Measurements from ENCODE around the gene C4orf33.
"Not testable (repeated sequence)": the region's sequence is repeated elsewhere in the genome, so short reads cannot be mapped to it uniquely, and the experiment has no call there.

The C4orf33 gene

DNA sequence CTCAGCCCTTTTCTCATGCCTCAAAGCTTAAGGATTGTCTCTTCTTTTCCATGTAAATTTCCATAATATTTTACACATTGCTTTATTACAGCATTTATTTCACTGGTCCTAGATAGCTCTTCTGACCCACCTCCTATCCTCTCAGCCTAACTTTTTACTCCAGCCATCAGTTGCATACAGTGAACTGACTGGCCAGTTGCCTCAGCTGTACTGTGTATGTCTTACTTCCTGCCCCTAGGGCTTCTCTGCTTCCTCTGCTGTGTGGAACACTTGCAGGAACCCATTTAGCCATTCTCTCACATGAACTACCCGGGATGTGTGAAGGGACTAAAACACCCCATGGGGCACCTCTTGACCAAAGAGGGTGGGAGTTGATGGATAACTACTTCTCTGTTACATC lies 18.0 kb downstream of the C4orf33 start:
- H2AFZ ChIP-seq (ENCODE audit: low read depth, low read length, severe bottlenecking), result no peak overlapping the region
- H3F3A ChIP-seq (ENCODE audit: insufficient read depth), result no peaks in the 10 kb centered on the region
- H4K20me1 ChIP-seq (ENCODE audit: low read depth, low read length), result no peaks in the 10 kb centered on the region
- H3K36me3 ChIP-seq (ENCODE audit: low read length), result no peaks in the 10 kb centered on the region
- no peak overlapping the region for H3K27ac ChIP-seq (ENCODE audit: low read depth, low read length)
- no peak overlapping the region for H3K9ac ChIP-seq (ENCODE audit: low read length)
- H3K27me3 ChIP-seq (ENCODE audit: low read length), result no peaks in the 10 kb centered on the region
- H3K79me2 ChIP-seq (ENCODE audit: insufficient read depth, low read length), result no peaks in the 10 kb centered on the region
- TF ChIP-seq, protein P1, sequence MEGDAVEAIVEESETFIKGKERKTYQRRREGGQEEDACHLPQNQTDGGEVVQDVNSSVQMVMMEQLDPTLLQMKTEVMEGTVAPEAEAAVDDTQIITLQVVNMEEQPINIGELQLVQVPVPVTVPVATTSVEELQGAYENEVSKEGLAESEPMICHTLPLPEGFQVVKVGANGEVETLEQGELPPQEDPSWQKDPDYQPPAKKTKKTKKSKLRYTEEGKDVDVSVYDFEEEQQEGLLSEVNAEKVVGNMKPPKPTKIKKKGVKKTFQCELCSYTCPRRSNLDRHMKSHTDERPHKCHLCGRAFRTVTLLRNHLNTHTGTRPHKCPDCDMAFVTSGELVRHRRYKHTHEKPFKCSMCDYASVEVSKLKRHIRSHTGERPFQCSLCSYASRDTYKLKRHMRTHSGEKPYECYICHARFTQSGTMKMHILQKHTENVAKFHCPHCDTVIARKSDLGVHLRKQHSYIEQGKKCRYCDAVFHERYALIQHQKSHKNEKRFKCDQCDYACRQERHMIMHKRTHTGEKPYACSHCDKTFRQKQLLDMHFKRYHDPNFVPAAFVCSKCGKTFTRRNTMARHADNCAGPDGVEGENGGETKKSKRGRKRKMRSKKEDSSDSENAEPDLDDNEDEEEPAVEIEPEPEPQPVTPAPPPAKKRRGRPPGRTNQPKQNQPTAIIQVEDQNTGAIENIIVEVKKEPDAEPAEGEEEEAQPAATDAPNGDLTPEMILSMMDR (IDR thresholded peaks at IDR 0.05; ENCODE audit: insufficient read depth, low read length, poor library complexity, severe bottlenecking), result no peak
- no peak for TF ChIP-seq EZH2phosphoT487 (conservative IDR thresholded peaks at IDR 0.05; ENCODE audit: low read length)
- no peak overlapping the region for H3K4me2 ChIP-seq (ENCODE audit: low read depth, low read length, poor library complexity, severe bottlenecking)
- H3K9me3 ChIP-seq (ENCODE audit: insufficient read depth, low read length), result no peaks in the 10 kb centered on the region
- no peak overlapping the region for H3K4me3 ChIP-seq (ENCODE audit: insufficient read depth, low read length, poor library complexity, severe bottlenecking)
- H3K9me2 ChIP-seq (replicated peaks; ENCODE audit: insufficient read depth, low read length), result no peaks in the 10 kb centered on the region

DNA sequence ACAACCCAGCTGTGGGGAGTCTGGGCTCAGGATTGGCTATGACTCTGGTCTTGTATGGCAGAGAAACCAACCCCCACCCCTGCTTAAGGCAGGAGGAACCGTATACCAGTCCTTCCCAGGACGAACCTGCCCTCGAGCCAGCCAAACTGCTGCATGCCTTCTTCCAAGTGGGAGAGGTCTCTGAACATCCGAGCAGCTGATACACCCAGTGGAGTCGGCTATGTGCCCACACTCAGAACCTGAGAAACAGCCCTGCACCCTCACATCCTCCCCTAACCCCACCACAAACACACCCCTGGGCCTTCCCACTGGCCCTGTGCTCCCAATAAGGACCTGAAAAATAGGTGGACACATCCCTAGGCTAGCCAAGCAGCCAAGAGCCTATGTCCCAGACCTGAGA lies 21.8 kb downstream of the C4orf33 start:
- no peaks in the 10 kb centered on the region for H3K79me2 ChIP-seq (ENCODE audit: insufficient read depth, low read length)

DNA sequence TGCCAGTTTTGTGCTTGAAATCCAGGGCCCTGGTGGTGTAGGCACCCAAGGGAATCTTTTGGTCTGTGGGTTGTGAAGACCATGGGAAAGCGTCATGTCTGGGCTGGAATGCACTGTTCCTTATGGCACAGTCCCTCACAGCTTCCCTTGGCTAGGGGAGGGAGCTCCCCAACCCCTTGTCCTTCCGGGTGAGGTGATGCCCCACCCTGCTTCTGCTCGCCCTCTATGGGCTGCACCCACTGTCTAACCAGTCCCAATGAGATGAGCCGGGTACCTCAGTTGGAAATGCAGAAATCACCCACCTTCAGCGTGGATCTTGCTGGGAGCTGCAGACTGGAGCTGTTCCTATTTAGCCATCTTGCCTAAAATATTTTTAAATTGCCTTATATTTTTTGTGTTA lies 30.7 kb downstream of the C4orf33 start:
- not testable (repeated sequence) for H3K4me2 ChIP-seq (ENCODE audit: low read depth, low read length, poor library complexity, severe bottlenecking); H3K9ac ChIP-seq (ENCODE audit: low read length)

More for the DNA sequence above, 21.8 kb downstream of the C4orf33 start:
- Histone ChIP-seq H4K20me1 (ENCODE audit: low read depth, low read length) (no peaks in the 10 kb centered on the region), H2AFZ (ENCODE audit: low read depth, low read length, severe bottlenecking) (no peak overlapping the region), H3K4me3 (ENCODE audit: insufficient read depth, low read length, poor library complexity, severe bottlenecking) (no peak overlapping the region), H3K9me2 (replicated peaks; ENCODE audit: insufficient read depth, low read length) (no peaks in the 10 kb centered on the region), H3K9me3 (ENCODE audit: insufficient read depth, low read length) (no peaks in the 10 kb centered on the region), H3K27ac (ENCODE audit: low read depth, low read length) (no peak overlapping the region), H3K9ac (ENCODE audit: low read length) (no peak overlapping the region), H3K27me3 (ENCODE audit: low read length) (no peaks in the 10 kb centered on the region), H3F3A (ENCODE audit: insufficient read depth) (no peaks in the 10 kb centered on the region), H3K4me2 (ENCODE audit: low read depth, low read length, poor library complexity, severe bottlenecking) (no peak overlapping the region), H3K36me3 (ENCODE audit: low read length) (no peaks in the 10 kb centered on the region)
- TF ChIP-seq, protein P1 (IDR thresholded peaks at IDR 0.05; ENCODE audit: insufficient read depth, low read length, poor library complexity, severe bottlenecking), result no peak
- TF ChIP-seq EZH2phosphoT487 (conservative IDR thresholded peaks at IDR 0.05; ENCODE audit: low read length), result no peak

DNA sequence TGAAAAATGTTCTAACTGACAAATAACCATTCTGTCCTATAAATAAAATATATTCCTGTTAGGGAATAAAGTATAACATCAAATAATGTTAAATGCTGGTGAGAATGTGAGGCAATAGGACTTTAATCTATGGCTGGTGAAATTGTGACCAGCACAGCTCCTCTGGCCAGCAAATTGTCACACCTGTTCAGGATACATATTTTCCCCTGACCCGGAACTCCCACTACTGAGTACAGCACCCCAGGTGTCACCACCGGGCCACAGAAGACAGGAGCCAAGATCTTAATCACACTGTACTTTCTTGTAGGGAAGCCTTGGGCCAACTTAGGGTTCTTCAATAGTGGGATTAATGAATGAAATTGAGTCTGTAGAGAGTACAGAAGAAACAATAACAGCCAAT lies 33.2 kb downstream of the C4orf33 start:
- Histone ChIP-seq H3K9me2 (replicated peaks; ENCODE audit: insufficient read depth, low read length) (no peaks in the 10 kb centered on the region), H3F3A (ENCODE audit: insufficient read depth) (no peaks in the 10 kb centered on the region), H3K9ac (ENCODE audit: low read length) (no peak overlapping the region), H3K27me3 (ENCODE audit: low read length) (no peaks in the 10 kb centered on the region), H3K9me3 (ENCODE audit: insufficient read depth, low read length) (no peaks in the 10 kb centered on the region), H3K36me3 (ENCODE audit: low read length) (no peaks in the 10 kb centered on the region), H3K27ac (ENCODE audit: low read depth, low read length) (no peak overlapping the region), H3K4me2 (ENCODE audit: low read depth, low read length, poor library complexity, severe bottlenecking) (no peak overlapping the region), H3K79me2 (ENCODE audit: insufficient read depth, low read length) (no peaks in the 10 kb centered on the region), H2AFZ (ENCODE audit: low read depth, low read length, severe bottlenecking) (no peak overlapping the region), H3K4me3 (ENCODE audit: insufficient read depth, low read length, poor library complexity, severe bottlenecking) (no peak overlapping the region), H4K20me1 (ENCODE audit: low read depth, low read length) (no peaks in the 10 kb centered on the region)
- TF ChIP-seq, protein P1 (IDR thresholded peaks at IDR 0.05; ENCODE audit: insufficient read depth, low read length, poor library complexity, severe bottlenecking), result no peak
- TF ChIP-seq EZH2phosphoT487 (conservative IDR thresholded peaks at IDR 0.05; ENCODE audit: low read length), result no peak

More for the DNA sequence above, 30.7 kb downstream of the C4orf33 start:
- not testable (repeated sequence) for H3K27ac ChIP-seq (ENCODE audit: low read depth, low read length); H3K9me3 ChIP-seq (ENCODE audit: insufficient read depth, low read length); H3K36me3 ChIP-seq (ENCODE audit: low read length); H3K4me3 ChIP-seq (ENCODE audit: insufficient read depth, low read length, poor library complexity, severe bottlenecking); H3K27me3 ChIP-seq (ENCODE audit: low read length); H2AFZ ChIP-seq (ENCODE audit: low read depth, low read length, severe bottlenecking); H3F3A ChIP-seq (ENCODE audit: insufficient read depth); H3K9me2 ChIP-seq (replicated peaks; ENCODE audit: insufficient read depth, low read length); H4K20me1 ChIP-seq (ENCODE audit: low read depth, low read length); H3K79me2 ChIP-seq (ENCODE audit: insufficient read depth, low read length)
